HEK293 (cell line): ENCODE results near the gene WDPCP.

Experiments
- CTCF ChIA-PET: fragments of 350-600 bp; formaldehyde crosslinking; extraction: SDS; loops from one replicate; lab custom pipeline; 2021; ENCODE audit warnings: antibody characterized with exemption; lab: Yijun Ruan, JAX
- POLR2A ChIA-PET: fragments of 300-600 bp; formaldehyde crosslinking; extraction: SDS; loops from one replicate; lab custom pipeline; 2020; ENCODE audit warnings: antibody characterized with exemption, inconsistent platforms; lab: Yijun Ruan, JAX
- H3K27ac ChIP-seq: fragments of 200-500 bp; sonication (Bioruptor generic); 2 replicates; pipeline ENCODE4 v1.5.1; 2014; ENCODE audit warnings: low read depth, low read length, control low read depth, inconsistent platforms; ENCODE audit errors: extremely low read depth
- H3K36me3 ChIP-seq, 2 experiments: fragments of 200-500 bp in 1 of 2; sonication (Bioruptor generic) in 1 of 2; 1 replicate in 1 of 2; 2 replicates in 1 of 2; pipeline ENCODE4 v1.5.1; 2014 to 2017; ENCODE audit warnings: inconsistent platforms in 2 of 2, low read length in 2 of 2; ENCODE audit not compliant: control insufficient read depth in 2 of 2, insufficient read depth in 1 of 2
- H3K4me1 ChIP-seq: fragments of 200-500 bp; sonication (Bioruptor generic); 2 replicates; pipeline ENCODE4 v1.5.1; 2014; ENCODE audit warnings: mild to moderate bottlenecking, low read length, inconsistent platforms; ENCODE audit not compliant: control insufficient read depth, insufficient read depth
- H3K4me3 ChIP-seq: 2 replicates; pipeline ENCODE4 v1.5.1; 2011; ENCODE audit warnings: low read depth, mild to moderate bottlenecking, control low read depth, low read length, moderate library complexity
- H3K9me3 ChIP-seq: fragments of 200-500 bp; sonication (Bioruptor generic); 2 replicates; pipeline ENCODE4 v1.5.1; 2014; ENCODE audit warnings: low read depth, low read length, inconsistent platforms; ENCODE audit not compliant: control insufficient read depth, insufficient read depth
- GLI4 ChIP-seq: fragments of 450-650 bp; formaldehyde crosslinking; IDR thresholded peaks from 2 replicates; pipeline ENCODE4 v1.5.1; 2016; ENCODE audit warnings: missing biosample characterization, missing genetic modification characterization
- KLF9 ChIP-seq: fragments of 450-650 bp; formaldehyde crosslinking; IDR thresholded peaks from 2 replicates; pipeline ENCODE4 v1.5.1; 2016; ENCODE audit warnings: missing biosample characterization, missing genetic modification characterization, low read depth
- YY1 ChIP-seq: fragments of 450-650 bp; formaldehyde crosslinking; IDR thresholded peaks from 2 replicates; pipeline ENCODE4 v1.5.1; 2018; ENCODE audit warnings: missing biosample characterization, missing genetic modification characterization
- ZBTB21 ChIP-seq: fragments of 450-650 bp; formaldehyde crosslinking; IDR thresholded peaks from 2 replicates; pipeline ENCODE4 v1.5.1; 2017; ENCODE audit warnings: missing biosample characterization, missing genetic modification characterization
- ZFP41 ChIP-seq: fragments of 450-650 bp; formaldehyde crosslinking; IDR thresholded peaks from 2 replicates; pipeline ENCODE4 v1.5.1; 2016; ENCODE audit warnings: missing biosample characterization, missing genetic modification characterization, borderline replicate concordance
- ZNF146 ChIP-seq: fragments of 450-650 bp; formaldehyde crosslinking; IDR thresholded peaks from 2 replicates; pipeline ENCODE4 v1.5.1; 2016; ENCODE audit warnings: missing biosample characterization, missing genetic modification characterization
- ZNF157 ChIP-seq: fragments of 450-650 bp; formaldehyde crosslinking; IDR thresholded peaks from 2 replicates; pipeline ENCODE4 v1.5.1; 2016; ENCODE audit warnings: missing biosample characterization, missing genetic modification characterization
- ZNF19 ChIP-seq: fragments of 450-650 bp; formaldehyde crosslinking; IDR thresholded peaks from 2 replicates; pipeline ENCODE4; 2016; ENCODE audit warnings: missing biosample characterization, missing genetic modification characterization, low read depth
- ZNF24 ChIP-seq: fragments of 450-650 bp; formaldehyde crosslinking; IDR thresholded peaks from 2 replicates; pipeline ENCODE4 v1.5.1; 2016; ENCODE audit warnings: missing biosample characterization, missing genetic modification characterization
- ZNF341 ChIP-seq: fragments of 450-650 bp; formaldehyde crosslinking; IDR thresholded peaks from 2 replicates; pipeline ENCODE4; 2016; ENCODE audit warnings: low read depth, missing biosample characterization, missing genetic modification characterization
- ZNF37A ChIP-seq: fragments of 450-650 bp; IDR thresholded peaks from 2 replicates; pipeline ENCODE4 v1.5.1; 2018; ENCODE audit warnings: missing biosample characterization, missing genetic modification characterization
- ZNF530 ChIP-seq: fragments of 450-650 bp; formaldehyde crosslinking; IDR thresholded peaks from 2 replicates; pipeline ENCODE4 v1.5.1; 2016; ENCODE audit warnings: low read depth, missing biosample characterization, missing genetic modification characterization
- ZNF558 ChIP-seq: fragments of 450-650 bp; formaldehyde crosslinking; IDR thresholded peaks from 2 replicates; pipeline ENCODE4 v1.5.1; 2016; ENCODE audit warnings: missing biosample characterization, missing genetic modification characterization
- ZNF654 ChIP-seq: fragments of 450-650 bp; formaldehyde crosslinking; IDR thresholded peaks from 2 replicates; pipeline ENCODE4 v1.5.1; 2016; ENCODE audit warnings: low read depth, missing biosample characterization, missing genetic modification characterization
- ZNF777 ChIP-seq: fragments of 450-650 bp; formaldehyde crosslinking; IDR thresholded peaks from 2 replicates; pipeline ENCODE4 v1.5.1; 2017; ENCODE audit warnings: missing biosample characterization, missing genetic modification characterization, borderline replicate concordance
- ZNF791 ChIP-seq: fragments of 450-650 bp; formaldehyde crosslinking; IDR thresholded peaks from 2 replicates; pipeline ENCODE4 v1.5.1; 2016; ENCODE audit warnings: missing biosample characterization, missing genetic modification characterization
- ZSCAN30 ChIP-seq: fragments of 450-650 bp; IDR thresholded peaks from 2 replicates; pipeline ENCODE4 v1.5.1; 2018; ENCODE audit warnings: missing biosample characterization, mild to moderate bottlenecking, missing genetic modification characterization, moderate library complexity
- TF ChIP-seq, protein P1 (sequence below): fragments of 450-650 bp; formaldehyde crosslinking; IDR thresholded peaks from 2 replicates; pipeline ENCODE4 v1.5.1; 2017; ENCODE audit warnings: missing biosample characterization, missing genetic modification characterization
- TF ChIP-seq, protein P2 (sequence below): fragments of 450-650 bp; formaldehyde crosslinking; IDR thresholded peaks from 2 replicates; pipeline ENCODE4 v1.5.1; 2016; ENCODE audit warnings: missing biosample characterization, missing genetic modification characterization

The WDPCP gene

DNA sequence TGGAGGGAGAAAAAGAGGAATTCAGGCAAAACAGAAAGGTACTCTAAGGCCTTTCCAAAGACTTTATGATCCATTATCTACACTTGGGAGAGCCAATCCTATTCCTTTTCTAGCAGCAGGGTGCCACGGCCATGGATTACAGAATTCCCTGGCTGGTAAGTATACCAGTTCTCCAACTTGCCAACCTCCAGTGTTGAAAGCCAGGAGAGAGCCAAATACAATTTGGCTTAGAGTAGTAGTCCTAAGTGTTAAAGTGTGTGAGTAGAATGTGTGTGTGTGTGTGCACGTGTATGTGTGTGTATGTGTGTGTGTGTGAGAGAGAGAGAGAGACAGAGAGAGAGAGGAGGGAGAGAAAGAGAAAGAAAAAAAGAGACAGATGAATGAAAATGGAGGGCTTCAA lies 43.3 kb downstream of the WDPCP start:
- Histone ChIP-seq H3K4me1 (no peaks in the 10 kb centered on the region), H3K9me3 (no peaks in the 10 kb centered on the region), H3K4me3 (no peak overlapping the region), H3K36me3 (no peaks in the 10 kb centered on the region), H3K27ac (no peak overlapping the region)
- no peak for TF ChIP-seq ZNF777 (tag by site-specific recombination)
- TF ChIP-seq, protein P1, sequence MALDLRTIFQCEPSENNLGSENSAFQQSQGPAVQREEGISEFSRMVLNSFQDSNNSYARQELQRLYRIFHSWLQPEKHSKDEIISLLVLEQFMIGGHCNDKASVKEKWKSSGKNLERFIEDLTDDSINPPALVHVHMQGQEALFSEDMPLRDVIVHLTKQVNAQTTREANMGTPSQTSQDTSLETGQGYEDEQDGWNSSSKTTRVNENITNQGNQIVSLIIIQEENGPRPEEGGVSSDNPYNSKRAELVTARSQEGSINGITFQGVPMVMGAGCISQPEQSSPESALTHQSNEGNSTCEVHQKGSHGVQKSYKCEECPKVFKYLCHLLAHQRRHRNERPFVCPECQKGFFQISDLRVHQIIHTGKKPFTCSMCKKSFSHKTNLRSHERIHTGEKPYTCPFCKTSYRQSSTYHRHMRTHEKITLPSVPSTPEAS (tag by site-specific recombination), result peak; percentile 63
- TF ChIP-seq ZNF791 (tag by site-specific recombination), result 0 out of 2 replicates have a peak, but pooled peaks have one; percentile 41
- no peak for TF ChIP-seq ZNF37A (tag by site-specific recombination)
- no peak for TF ChIP-seq ZFP41 (tag by site-specific recombination)
- TF ChIP-seq ZNF19 (tag by site-specific recombination), result no peak
- TF ChIP-seq ZNF558, result no peak
- CTCF ChIA-PET, result interaction anchor here (0.7 kb wide), 2 partner anchors 28 to 1583 kb away, joined by 3 read pairs; no protein-coding TSS in a partner anchor
- POLR2A ChIA-PET, result no interaction called here

DNA sequence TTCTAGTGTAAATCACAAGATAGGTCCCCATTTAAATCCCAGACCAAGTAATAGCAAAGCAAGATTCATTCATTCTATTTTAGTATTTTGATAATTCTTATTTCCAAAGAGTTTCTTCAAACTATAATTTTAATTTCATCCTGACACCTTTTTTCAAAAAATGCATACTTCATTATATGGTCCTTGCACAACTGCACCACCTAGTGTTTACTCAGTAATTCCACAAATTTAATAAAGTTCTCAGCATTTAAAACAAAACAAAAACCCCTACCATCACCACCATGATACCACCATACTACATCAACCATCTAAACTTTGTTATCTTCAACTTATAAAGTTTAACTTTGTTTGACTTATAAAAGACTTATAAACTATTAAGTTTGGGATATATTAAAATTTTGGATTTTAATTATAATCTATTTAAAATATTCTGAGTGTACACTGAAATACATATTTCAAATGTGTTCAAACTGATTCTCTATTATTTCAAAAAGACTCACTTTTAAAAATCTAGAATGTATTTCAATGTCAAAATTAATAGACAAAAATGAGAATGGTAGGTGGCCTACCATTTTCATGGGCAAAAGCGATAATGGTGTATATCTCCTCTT lies 44.2 kb downstream of the WDPCP start:
- ChIA-PET POLR2A (no interaction called here), CTCF (interaction anchor here (0.6 to 0.8 kb wide), 6 partner anchors 14 to 1582 kb away, joined by 3 to 4 read pairs (median 3); no protein-coding TSS in a partner anchor)
- TF ChIP-seq ZNF341 (tag by site-specific recombination) (no peak), ZNF654 (peak; percentile 45), GLI4 (tag by site-specific recombination) (no peak), ZNF530 (tag by site-specific recombination) (no peak)
- Histone ChIP-seq H3K9me3 (no peaks in the 10 kb centered on the region), H3K4me3 (no peak overlapping the region), H3K4me1 (no peaks in the 10 kb centered on the region), H3K36me3 (no peaks in the 10 kb centered on the region), H3K27ac (no peak overlapping the region)

DNA sequence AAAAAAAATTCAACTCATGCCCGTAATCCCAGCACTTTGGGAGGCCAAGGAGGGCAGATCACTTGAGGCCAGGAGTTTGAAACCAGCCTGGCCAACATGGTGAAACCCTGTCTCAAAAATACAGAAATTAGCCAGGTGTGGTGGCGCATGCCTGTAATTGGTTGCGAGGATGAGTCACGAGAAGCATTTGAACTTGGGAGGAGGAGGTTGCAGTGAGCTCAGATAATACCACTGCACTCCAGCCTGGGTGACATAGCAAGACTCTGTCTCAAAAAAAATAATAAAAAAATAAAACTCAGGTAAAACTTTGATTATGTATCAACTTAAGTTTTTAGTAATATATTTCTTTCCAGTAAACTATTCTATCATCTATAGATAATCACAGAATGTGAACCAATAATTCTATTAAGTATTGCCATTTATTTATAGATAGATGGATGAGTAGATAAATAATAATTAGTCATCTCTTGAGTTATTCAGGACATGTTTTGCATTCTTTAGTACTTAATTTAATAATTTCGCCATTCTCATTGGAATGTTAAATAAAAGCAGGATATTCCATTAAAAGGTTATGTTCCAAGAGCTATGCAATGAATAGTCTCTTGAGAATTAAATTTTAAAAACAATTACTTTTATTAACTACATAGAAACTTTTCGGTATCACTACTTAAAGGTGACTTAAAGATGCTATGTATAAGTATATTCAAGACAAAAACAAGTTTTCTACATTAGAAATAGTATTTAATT lies 48.7 kb downstream of the WDPCP start:
- TF ChIP-seq YY1 (tag by site-specific recombination) (no peak), ZNF530 (tag by site-specific recombination) (no peak), ZBTB21 (tag by site-specific recombination) (no peak), ZNF157 (tag by site-specific recombination) (no peak), ZNF146 (tag by site-specific recombination) (no peak), KLF9 (tag by site-specific recombination) (no peak), ZSCAN30 (tag by site-specific recombination) (no peak), ZNF558 (no peak), ZNF24 (tag by site-specific recombination) (no peak)
- TF ChIP-seq, protein P2, sequence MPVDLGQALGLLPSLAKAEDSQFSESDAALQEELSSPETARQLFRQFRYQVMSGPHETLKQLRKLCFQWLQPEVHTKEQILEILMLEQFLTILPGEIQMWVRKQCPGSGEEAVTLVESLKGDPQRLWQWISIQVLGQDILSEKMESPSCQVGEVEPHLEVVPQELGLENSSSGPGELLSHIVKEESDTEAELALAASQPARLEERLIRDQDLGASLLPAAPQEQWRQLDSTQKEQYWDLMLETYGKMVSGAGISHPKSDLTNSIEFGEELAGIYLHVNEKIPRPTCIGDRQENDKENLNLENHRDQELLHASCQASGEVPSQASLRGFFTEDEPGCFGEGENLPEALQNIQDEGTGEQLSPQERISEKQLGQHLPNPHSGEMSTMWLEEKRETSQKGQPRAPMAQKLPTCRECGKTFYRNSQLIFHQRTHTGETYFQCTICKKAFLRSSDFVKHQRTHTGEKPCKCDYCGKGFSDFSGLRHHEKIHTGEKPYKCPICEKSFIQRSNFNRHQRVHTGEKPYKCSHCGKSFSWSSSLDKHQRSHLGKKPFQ (tag by site-specific recombination), result no peak
- H3K27ac ChIP-seq, result no peak overlapping the region
- ChIA-PET POLR2A (no interaction called here), CTCF (no interaction called here)
- no peaks in the 10 kb centered on the region for H3K9me3 ChIP-seq
- H3K36me3 ChIP-seq, result no peaks in the 10 kb centered on the region
- H3K4me1 ChIP-seq, result no peaks in the 10 kb centered on the region
- no peak overlapping the region for H3K4me3 ChIP-seq
